DMS153 (cell line): ENCODE results near the gene KRTAP23-1.

Source experiments
- DNase-seq: peaks from one replicate; lab custom pipeline; 2025; lab: John Stamatoyannopoulos, UW

Gene KRTAP23-1

GRCh38 chr21:30348506-30348905, at the start of gene KRTAP23-1:
Gene KRTAP23-1 (minus strand): TSS chr21:30348606. CDS start chr21:30348606, 0 bp downstream.
- no peak for DNase-seq

DNA sequence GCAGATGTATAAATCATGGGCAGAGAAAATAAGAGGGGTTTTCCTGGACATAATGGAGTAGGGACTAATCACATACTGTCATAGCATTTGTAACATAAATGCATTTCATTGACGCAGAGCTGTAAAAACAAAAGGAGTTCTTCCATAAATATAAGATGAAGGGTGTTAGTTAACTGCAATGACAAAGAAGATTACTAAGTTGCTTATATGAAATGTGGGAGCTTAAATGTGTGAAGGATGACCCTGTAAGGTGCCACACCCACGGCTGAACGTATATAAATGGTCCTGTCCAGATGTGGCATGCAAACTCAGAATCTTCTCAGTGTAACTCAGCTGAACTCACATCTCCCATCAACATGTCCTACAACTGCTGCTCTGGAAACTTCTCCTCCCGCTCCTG, 47.3 kb upstream of the KRTAP23-1 start, which contains the start of gene KRTAP13-1:
Gene KRTAP13-1, plus strand, starts transcription at position 301 of the 400 bp plus-strand sequence. Its CDS starts 56 bp downstream, at position 357.
- DNase-seq: no peak

DNA sequence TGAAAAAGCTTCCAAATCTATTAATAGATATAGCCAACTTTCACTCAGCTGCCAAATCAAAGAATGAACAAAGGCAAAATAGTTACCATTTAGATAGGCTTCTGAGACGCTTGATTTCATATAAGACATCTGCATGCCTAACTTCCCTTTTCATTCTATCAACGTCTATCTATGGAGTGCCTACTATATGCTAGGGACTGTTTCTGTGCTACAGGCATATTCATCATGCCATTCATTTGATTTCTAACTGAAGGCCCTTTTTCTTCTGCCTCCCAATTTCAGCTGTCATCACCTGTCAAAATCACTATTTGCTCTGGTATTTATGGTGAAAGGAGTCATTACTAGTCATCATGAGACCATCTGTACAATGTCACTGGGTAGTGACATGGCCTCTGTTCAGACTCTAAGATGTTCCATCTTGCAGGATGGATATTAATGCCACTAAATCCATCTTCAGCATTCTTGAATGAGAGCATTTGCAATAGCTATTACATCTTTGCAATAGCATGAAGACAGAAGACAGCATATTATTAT, 43.2 kb upstream of the KRTAP23-1 start:
- DNase-seq: no peak

- no peak for DNase-seq
Measured at GRCh38 chr21:30382201-30382600, 33.8 kb upstream of the KRTAP23-1 start.

- DNase-seq: no peak
Measured at GRCh38 chr21:30372139-30372770, 23.8 kb upstream of the KRTAP23-1 start, which contains the start of gene KRTAP13-2. Gene KRTAP13-2 (minus strand): TSS chr21:30372271. CDS start chr21:30372213, 58 bp downstream.

DNA sequence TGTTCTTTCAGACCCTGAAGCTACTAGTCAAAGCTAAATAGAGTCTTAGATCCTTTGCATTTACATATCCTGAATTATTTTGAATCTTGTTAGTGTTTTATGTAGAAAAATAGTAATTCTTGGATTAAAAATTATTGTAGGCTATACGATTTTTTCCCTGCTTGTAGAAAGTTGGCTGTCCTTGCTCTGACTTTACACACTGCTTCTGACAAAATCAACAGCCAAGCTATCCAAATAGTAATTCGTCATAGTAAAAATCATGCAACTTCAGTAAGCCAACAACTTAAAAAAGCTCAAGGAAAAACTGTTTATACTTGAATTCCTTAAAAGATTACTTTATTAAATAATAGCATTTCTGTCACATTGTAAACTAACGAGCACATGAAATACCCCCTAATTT, 7.5 kb upstream of the KRTAP23-1 start:
- no peak for DNase-seq

- DNase-seq: no peak
Measured at GRCh38 chr21:30354308-30355005, 6.1 kb upstream of the KRTAP23-1 start.

DNA sequence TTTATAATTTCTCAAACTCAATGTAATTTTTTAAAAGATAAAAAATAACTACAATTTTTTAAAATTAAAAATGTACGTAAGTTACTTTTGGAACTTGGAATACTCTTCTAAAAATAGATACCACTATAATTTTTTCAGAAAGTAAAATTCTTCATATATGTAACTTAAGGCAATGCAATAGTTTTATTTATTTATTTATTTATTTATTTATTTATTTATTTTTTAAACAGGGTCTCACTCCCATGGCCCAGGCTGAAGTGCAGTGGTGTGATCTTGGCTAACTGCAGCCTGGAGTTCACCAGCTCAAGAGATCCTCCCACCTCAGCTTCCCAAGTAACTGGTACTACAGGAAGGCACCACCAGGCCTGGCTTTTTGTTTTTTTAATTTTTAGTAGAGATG, 3.1 kb upstream of the KRTAP23-1 start:
- DNase-seq: no peak

DNA sequence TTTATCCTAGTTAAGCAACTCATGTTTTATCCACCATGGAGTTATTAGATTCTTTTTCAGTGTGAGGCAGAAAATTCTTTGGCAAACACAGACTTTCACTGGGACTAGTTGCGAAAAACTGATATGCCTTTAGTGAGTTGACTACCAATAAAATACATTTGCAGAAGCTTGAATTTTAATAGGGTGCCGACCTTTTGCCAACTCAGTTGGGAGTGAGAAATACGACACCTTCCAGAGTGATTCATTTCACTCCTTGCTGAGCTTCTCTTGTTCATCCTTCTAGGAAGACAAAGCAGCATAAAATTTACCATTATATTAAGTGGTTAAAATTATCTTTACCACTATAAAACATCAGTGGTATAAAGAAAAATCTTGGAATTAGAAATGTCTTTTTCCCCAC, 1.2 kb upstream of the KRTAP23-1 start:
- DNase-seq: no peak

- DNase-seq: no peak
Measured at GRCh38 chr21:30345014-30345413, 3.4 kb downstream of the KRTAP23-1 start.

DNA sequence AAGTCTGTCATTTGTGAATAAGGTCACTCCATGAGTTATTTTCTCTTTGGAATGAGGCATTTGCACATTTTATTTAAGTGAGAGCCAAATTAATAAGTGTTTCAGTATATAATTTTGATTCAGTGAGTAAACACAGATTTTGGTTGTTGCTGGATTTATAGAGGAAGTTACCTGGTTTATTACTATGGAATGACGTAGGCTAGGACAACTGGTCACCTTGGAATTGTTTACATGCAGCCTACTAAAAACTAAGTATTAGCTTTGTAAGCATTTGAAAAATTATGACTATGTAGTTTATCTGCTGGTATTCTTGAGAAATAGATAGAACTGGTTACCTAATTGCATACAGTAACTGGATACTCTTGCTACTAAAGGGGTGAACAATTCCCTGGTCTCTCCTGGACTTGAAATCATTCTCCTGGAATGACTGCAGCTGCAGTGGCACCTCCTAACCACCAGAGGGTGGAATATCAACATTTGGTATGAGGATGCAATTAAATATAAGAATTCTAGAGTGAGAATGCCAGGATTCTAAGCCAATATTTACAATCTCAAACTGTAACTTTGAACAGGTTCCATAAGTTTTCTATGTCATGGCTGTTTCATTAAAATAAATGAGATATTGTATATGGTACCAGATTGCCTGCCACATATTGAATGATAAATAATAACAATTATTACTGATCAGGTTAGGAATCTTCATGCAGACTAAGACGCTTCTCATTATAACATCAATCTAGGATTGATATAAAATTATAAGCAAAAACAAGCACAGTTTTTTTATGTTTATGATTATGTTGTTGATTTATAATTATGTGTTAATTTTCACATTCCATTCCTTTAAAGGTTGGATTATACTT, 7.5 kb downstream of the KRTAP23-1 start:
- DNase-seq: peak; percentile 13

GRCh38 chr21:30338717-30339116, 9.7 kb downstream of the KRTAP23-1 start:
- DNase-seq: no peak

- no peak for DNase-seq
Measured at GRCh38 chr21:30337772-30338171, 10.6 kb downstream of the KRTAP23-1 start.

- DNase-seq: no peak
Measured at GRCh38 chr21:30337276-30337744, 11.1 kb downstream of the KRTAP23-1 start, which contains the start of gene KRTAP27-1. Gene KRTAP27-1 (minus strand): TSS chr21:30337694. CDS start chr21:30337668, 26 bp downstream.

- no peak for DNase-seq
Measured at GRCh38 chr21:30336596-30336995, 11.8 kb downstream of the KRTAP23-1 start.

DNA sequence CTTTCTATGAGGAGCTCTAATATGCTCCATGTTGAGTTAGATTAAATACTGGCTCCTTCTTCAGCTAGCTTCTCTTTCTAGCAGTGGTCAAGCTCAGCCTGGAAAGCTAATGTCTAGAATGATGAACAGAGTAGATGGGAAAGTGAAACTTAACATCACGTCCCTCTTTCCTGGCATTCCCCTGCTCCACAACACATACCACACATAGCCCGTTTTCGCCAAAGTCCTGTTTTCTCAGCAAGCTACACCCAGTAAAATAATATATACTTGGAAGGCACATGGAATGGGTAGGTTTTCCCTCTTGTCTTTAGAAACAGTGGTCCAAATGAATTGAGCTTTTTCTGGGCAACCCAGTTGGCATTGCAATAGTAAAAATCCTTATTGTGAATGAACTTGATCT, 14.7 kb downstream of the KRTAP23-1 start:
- DNase-seq: no peak

GRCh38 chr21:30332681-30333080, 15.7 kb downstream of the KRTAP23-1 start:
- no peak for DNase-seq

GRCh38 chr21:30329203-30329875, 19.1 kb downstream of the KRTAP23-1 start:
- no peak for DNase-seq

DNA sequence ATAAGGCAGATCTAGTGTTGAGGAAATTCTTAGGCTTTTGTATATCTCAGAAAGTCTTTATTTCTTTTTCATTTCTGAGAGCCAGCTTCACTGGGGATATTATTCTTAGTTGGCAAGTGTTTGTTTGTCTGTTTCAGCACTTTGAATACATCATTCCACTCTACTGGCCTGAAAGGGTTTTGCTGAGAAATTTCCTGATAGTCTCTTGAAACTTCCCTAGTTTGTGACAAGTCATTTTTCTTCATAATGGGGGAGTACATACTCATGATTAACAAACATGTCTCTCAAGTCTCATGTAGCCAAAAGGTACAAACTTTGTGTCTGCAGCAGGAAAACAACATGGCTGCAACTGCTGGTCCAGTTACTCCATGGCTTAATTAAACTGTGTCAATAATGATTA, 22.0 kb downstream of the KRTAP23-1 start:
- no peak for DNase-seq

DNA sequence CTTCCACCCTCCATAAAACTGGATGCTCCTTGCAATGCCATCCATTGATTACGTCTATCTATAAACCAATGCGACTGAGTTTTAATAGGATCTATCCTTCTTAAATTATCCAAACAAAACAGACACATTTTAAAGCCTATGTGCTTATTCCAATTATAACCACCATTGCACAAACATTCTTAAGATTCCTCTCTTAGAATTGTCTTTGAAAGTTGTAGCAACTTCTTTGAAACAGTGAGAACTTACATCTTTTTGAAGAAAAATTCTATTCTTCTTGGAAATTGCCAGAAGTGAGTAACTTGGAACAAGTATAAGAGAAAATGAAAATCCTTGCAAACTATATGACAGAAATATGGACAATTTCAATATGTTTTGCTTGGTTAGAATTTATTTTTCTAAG, 28.2 kb downstream of the KRTAP23-1 start, which contains the start of gene KRTAP26-1:
Gene KRTAP26-1, minus strand, starts transcription at position 101 of the 400 bp plus-strand sequence. CDS start 280 bp downstream, outside the sequence.
- DNase-seq: no peak

DNA sequence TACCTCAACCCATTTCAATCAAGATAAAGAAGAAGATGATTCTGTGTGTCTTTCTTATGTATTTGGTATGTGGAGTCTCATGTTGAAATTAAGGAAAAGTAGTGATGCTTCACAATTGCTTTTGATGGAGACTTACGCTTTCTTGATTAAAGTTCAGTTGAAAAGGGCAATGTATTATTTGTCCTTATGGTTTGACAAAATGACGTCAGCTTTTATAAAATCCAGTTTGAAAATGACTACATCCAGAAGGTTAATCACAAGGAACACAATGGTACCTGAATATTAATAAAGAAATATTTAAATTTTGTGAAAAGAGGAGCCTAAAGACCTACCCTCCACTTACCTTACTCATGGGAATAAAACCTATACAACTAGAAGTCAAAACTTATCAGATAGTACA, 32.7 kb downstream of the KRTAP23-1 start:
- no peak for DNase-seq
